ENCODE measurements around the gene FHOD3.

GRCh38 chr18:36249392-36249791 lies 48.1 kb upstream of the FHOD3 start:
- TF ChIP-seq POLR2A (IDR thresholded peaks at IDR 0.05; ENCODE audit: low read depth, low read length) (no peak), TAF1 (IDR thresholded peaks at IDR 0.05; ENCODE audit: borderline replicate concordance, low read depth, low read length) (no peak), POLR2AphosphoS5 (IDR thresholded peaks at IDR 0.05; ENCODE audit: low read depth, low read length) (no peak)

All from GM12892 (cell line).